Kidney epithelial cell (primary cell): ENCODE measurements around the gene LRIT2. TPM values are rescaled to one million over a fixed set of nuclear protein-coding genes. Genes with fewer than 3 reads are reported as not detected.

Experiments
- DNase-seq: peaks from one replicate; pipeline ENCODE4 v3.0.0-alpha.2; 2010; ENCODE audit warnings: low read depth
- H3K27me3 ChIP-seq: 2 replicates; pipeline ENCODE4 v1.6.0; 2011; ENCODE audit warnings: low read length; ENCODE audit not compliant: control insufficient read depth, insufficient read depth
- H3K36me3 ChIP-seq: 2 replicates; pipeline ENCODE4 v1.5.1; 2011; ENCODE audit warnings: low read length; ENCODE audit not compliant: control insufficient read depth, insufficient read depth
- H3K4me3 ChIP-seq: 2 replicates; pipeline ENCODE4 v1.5.1; 2011; ENCODE audit warnings: low read depth, mild to moderate bottlenecking, control low read depth, low read length
- total RNA-seq: library from RNA; depleted of rRNA; stranded (reverse); fragments of >200 nt; gene quantifications from 2 replicates; pipeline ENCODE4 v1.2.3, GENCODE V29; 2015
- TF ChIP-seq, protein P1 (sequence below): IDR thresholded peaks from 2 replicates; pipeline ENCODE4 v1.5.1; 2011; ENCODE audit warnings: mild to moderate bottlenecking, moderate library complexity, low read length, control low read depth, inconsistent platforms; ENCODE audit not compliant: insufficient read depth, poor library complexity, severe bottlenecking

Gene LRIT2
- total RNA-seq, 1 donor from 2014 or later, result not detected

DNA sequence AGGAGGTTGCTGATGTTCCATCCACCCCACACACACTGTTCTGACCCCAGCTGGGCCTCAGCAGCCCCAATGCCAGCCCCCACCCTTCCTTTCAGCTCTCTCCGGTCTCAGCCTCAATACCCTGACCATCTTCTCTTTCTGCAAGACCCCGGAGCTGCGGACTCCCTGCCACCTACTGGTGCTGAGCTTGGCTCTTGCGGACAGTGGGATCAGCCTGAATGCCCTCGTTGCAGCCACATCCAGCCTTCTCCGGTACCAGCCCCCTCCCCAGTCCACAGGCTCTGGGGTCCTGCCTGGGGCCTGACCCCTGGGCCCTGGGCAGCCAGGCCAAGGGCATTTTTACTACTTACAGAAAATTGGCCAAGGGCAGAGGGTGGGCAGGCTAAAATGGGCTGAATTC, 22.2 kb upstream of the LRIT2 start:
- Histone ChIP-seq H3K4me3 (no peak overlapping the region), H3K27me3 (peaks cover 4% of the 10 kb centered on the region), H3K36me3 (no peaks in the 10 kb centered on the region)
- TF ChIP-seq, protein P1, sequence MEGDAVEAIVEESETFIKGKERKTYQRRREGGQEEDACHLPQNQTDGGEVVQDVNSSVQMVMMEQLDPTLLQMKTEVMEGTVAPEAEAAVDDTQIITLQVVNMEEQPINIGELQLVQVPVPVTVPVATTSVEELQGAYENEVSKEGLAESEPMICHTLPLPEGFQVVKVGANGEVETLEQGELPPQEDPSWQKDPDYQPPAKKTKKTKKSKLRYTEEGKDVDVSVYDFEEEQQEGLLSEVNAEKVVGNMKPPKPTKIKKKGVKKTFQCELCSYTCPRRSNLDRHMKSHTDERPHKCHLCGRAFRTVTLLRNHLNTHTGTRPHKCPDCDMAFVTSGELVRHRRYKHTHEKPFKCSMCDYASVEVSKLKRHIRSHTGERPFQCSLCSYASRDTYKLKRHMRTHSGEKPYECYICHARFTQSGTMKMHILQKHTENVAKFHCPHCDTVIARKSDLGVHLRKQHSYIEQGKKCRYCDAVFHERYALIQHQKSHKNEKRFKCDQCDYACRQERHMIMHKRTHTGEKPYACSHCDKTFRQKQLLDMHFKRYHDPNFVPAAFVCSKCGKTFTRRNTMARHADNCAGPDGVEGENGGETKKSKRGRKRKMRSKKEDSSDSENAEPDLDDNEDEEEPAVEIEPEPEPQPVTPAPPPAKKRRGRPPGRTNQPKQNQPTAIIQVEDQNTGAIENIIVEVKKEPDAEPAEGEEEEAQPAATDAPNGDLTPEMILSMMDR, result no peak
- no peak for DNase-seq

DNA sequence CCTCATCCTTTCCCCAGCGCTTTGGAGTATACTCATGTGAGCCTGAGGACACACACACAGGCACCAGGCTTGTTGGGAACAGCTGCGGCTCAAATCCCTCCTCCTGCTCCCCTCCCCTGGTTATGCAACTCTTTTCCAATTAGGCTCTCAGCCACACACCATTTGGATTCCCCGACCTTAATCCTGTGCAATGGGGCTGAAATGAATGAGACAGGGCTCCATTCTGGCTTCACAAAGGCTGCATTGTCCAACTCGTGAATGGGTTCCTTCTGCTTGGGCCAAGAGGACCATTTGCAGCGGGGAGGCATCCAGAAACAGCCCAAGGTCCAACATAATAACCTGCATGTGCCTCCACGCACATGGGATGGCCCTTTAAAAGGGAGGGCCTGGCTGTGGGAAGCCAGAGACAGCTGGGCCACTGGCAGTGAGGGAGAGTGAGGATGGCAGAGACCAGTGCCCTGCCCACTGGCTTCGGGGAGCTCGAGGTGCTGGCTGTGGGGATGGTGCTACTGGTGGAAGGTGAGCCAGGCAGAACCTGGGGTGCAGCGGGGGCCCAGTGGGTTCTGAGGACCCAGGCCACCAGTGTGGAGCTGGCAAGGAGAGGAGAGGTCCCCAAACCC, 19.4 kb upstream of the LRIT2 start, which contains the start of gene RGR:
Gene RGR (plus strand): TSS at position 403 of the 620 bp plus-strand sequence. CDS start 38 bp downstream, at position 441.
- no peak within 1 kb of the TSS for H3K4me3 ChIP-seq
- H3K27me3 ChIP-seq, result peaks cover 4% of the 10 kb centered on the region
- no peak for DNase-seq
- H3K36me3 ChIP-seq, result no peaks in the 10 kb centered on the region
- TF ChIP-seq, protein P1, result no peak

DNA sequence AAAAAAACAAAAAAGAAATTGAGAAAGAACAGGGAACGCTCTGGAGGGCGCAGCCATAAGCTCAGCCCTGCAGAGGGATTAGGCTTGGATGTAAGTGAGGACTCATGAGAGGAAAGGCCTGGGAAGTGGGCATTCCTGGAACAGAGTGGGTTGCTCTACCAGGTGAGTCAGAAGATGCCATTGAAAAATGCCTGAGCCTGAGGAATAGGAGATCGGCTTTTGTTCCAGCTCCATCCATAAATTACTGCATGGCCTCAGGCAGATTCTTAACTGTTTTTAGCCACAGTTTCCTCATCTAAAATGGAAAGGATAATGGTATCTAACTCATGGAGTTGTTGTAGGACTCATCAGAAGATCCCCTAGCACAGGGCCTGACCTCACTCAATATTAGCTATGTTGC, 18.4 kb upstream of the LRIT2 start:
- Histone ChIP-seq H3K36me3 (no peaks in the 10 kb centered on the region), H3K4me3 (no peak overlapping the region), H3K27me3 (peaks cover 4% of the 10 kb centered on the region)
- TF ChIP-seq, protein P1, result no peak
- DNase-seq, result no peak

DNA sequence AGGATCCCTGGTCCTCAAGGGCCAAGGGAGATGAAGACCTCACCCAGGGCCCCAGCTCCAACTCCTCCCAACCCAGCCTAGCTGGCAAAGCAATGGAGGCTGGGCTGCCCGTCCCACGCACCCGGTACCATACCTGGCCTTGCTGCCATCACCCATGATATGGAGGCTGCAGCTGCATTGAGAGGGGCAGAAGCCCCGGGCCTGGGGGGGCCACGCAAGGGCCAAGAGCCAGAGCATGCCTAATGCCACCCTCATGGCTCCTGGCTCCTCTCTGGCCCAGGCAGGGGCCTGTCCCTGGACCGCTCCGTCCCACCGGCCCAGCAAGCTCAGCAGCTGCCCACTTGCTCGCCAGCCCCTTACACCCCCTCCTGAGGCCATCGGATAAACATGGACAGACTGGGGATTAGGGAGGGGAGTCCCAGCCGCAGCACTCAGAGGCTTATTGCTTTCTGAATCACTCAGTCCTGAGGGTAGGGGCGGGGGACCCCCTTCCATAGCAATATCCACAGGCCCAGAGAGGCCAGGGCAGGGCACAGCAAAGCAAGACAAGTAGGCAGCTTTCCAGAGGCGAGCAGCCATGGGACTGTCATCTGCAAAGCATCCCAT, 15.9 kb upstream of the LRIT2 start, which contains the start of gene LRIT1:
Gene LRIT1 (minus strand): TSS at position 362 of the 606 bp plus-strand sequence. CDS start 107 bp downstream, at position 255.
- H3K36me3 ChIP-seq, result no peaks in the 10 kb centered on the region
- TF ChIP-seq, protein P1, result no peak
- H3K4me3 ChIP-seq, result no peak within 1 kb of the TSS
- peaks cover 10% of the 10 kb centered on the region for H3K27me3 ChIP-seq
- no peak for DNase-seq

DNA sequence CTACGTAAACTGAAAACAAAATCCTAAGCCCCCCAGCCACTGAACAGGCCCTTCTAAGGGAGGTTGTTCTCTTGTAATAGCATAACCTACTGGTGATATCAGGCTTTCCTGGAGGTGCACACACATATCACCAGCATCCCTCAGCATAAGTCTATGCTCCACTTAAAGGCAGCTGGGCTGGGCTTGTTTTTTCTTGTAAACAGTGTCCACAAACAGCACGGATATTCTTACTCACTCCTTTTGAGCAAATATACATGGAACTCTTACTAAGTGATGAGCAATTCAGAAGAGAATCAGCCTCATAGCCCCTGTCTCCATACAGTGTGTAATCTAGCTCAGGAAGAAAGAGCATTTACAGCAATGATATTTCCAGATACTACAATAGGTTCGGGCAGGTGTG, 13.6 kb upstream of the LRIT2 start:
- H3K27me3 ChIP-seq, result peaks cover 8% of the 10 kb centered on the region
- DNase-seq, result no peak
- no peaks in the 10 kb centered on the region for H3K36me3 ChIP-seq
- H3K4me3 ChIP-seq, result no peak overlapping the region
- TF ChIP-seq, protein P1, result no peak
